Neuronal stem cell (in vitro differentiated cells): ENCODE results near the gene MCTP1.

Source experiments
- DNase-seq: peaks from one replicate; pipeline ENCODE4 v3.0.0-alpha.2; 2013; ENCODE audit warnings: low spot score
- H2AFZ ChIP-seq: one replicate; pipeline ENCODE4 v1.6.1; 2013; ENCODE audit warnings: mild to moderate bottlenecking, low read length, inconsistent platforms
- H2AK5ac ChIP-seq: 2 replicates; pipeline ENCODE4 v1.6.1; 2013; ENCODE audit warnings: low read depth, mild to moderate bottlenecking, inconsistent platforms, low read length, moderate library complexity, mixed read lengths
- H2BK120ac ChIP-seq: 2 replicates; pipeline ENCODE4 v1.6.1; 2013; ENCODE audit warnings: low read depth, mild to moderate bottlenecking, inconsistent platforms, low read length, moderate library complexity, mixed read lengths
- H2BK12ac ChIP-seq: one replicate; pipeline ENCODE4 v1.6.1; 2013; ENCODE audit warnings: low read length, inconsistent platforms
- H2BK15ac ChIP-seq: 2 replicates; pipeline ENCODE4 v1.6.1; 2013; ENCODE audit warnings: mild to moderate bottlenecking, low read length, inconsistent platforms, mixed read lengths
- H2BK5ac ChIP-seq: one replicate; pipeline ENCODE4 v1.6.1; 2013; ENCODE audit warnings: inconsistent platforms, mild to moderate bottlenecking, low read length, moderate library complexity
- H3K14ac ChIP-seq: one replicate; pipeline ENCODE4 v1.6.1; 2013; ENCODE audit warnings: low read length, inconsistent platforms
- H3K18ac ChIP-seq: 2 replicates; pipeline ENCODE4 v1.6.1; 2013; ENCODE audit warnings: low read length, inconsistent platforms
- H3K23ac ChIP-seq: 2 replicates; pipeline ENCODE4 v1.6.1; 2013; ENCODE audit warnings: low read depth, mild to moderate bottlenecking, mixed read lengths, low read length, inconsistent platforms; ENCODE audit not compliant: poor library complexity
- H3K27ac ChIP-seq: replicated peaks from 3 replicates; pipeline ENCODE4 v1.5.1; 2013; ENCODE audit warnings: low read length, inconsistent platforms
- H3K27me3 ChIP-seq, 3 experiments: 2 replicates each; pipeline ENCODE4 v1.6.1; 2013; ENCODE audit warnings: low read length in 3 of 3, mild to moderate bottlenecking in 2 of 3, inconsistent platforms in 1 of 3, low read depth in 1 of 3, mixed read lengths in 1 of 3, moderate library complexity in 1 of 3; ENCODE audit not compliant: control insufficient read depth in 3 of 3, insufficient read depth in 3 of 3
- H3K36me3 ChIP-seq, 2 donors: replicated peaks in 1 of 2; 2 replicates each; pipeline ENCODE4 v1.6.1; 2013; ENCODE audit warnings: low read length in 2 of 2; ENCODE audit not compliant: control insufficient read depth in 2 of 2, insufficient read depth in 2 of 2
- H3K4ac ChIP-seq: 2 replicates; pipeline ENCODE4 v1.6.1; 2013; ENCODE audit warnings: inconsistent platforms, mild to moderate bottlenecking, low read length, moderate library complexity
- H3K4me1 ChIP-seq, 2 donors: 1 replicate in 1 of 2; 2 replicates in 1 of 2; pipeline ENCODE4 v1.6.1; 2013; ENCODE audit warnings: low read length in 2 of 2, low read depth in 1 of 2; ENCODE audit not compliant: control insufficient read depth in 2 of 2, insufficient read depth in 1 of 2
- H3K4me2 ChIP-seq: one replicate; pipeline ENCODE4 v1.6.1; 2013; ENCODE audit warnings: mild to moderate bottlenecking, low read length, inconsistent platforms; ENCODE audit not compliant: insufficient read depth, poor library complexity, severe bottlenecking
- H3K4me3 ChIP-seq, 2 donors: 2 replicates each; pipeline ENCODE4 v1.5.1; 2013; ENCODE audit warnings: low read length in 2 of 2, mild to moderate bottlenecking in 2 of 2, inconsistent platforms in 1 of 2, moderate library complexity in 1 of 2
- H3K79me1 ChIP-seq: one replicate; pipeline ENCODE4 v1.6.1; 2013; ENCODE audit warnings: low read depth, mild to moderate bottlenecking, inconsistent platforms, low read length, moderate library complexity
- H3K9ac ChIP-seq: one replicate; pipeline ENCODE4 v1.6.1; 2013; ENCODE audit warnings: mild to moderate bottlenecking, low read depth, low read length, inconsistent platforms; ENCODE audit not compliant: poor library complexity
- H3K9me3 ChIP-seq, 2 donors: replicated peaks in 1 of 2; 2 replicates each; pipeline versions ENCODE3 to v1.6.1; 2013; ENCODE audit warnings: low read length in 2 of 2, mild to moderate bottlenecking in 2 of 2, inconsistent platforms in 1 of 2, low read depth in 1 of 2, mixed read lengths in 1 of 2, moderate library complexity in 1 of 2; ENCODE audit not compliant: control insufficient read depth in 2 of 2, insufficient read depth in 1 of 2
- H4K8ac ChIP-seq: one replicate; pipeline ENCODE4 v1.6.1; 2013; ENCODE audit warnings: low read depth, mild to moderate bottlenecking, inconsistent platforms, low read length, moderate library complexity
- H4K91ac ChIP-seq: one replicate; pipeline ENCODE4 v1.6.1; 2013; ENCODE audit warnings: low read length, low read depth, mild to moderate bottlenecking, inconsistent platforms; ENCODE audit not compliant: poor library complexity
- WGBS, 2 donors: extraction: QIAGEN DNeasy Blood & Tissue Kit; methylation state at CpG; one replicate each; pipeline ENCODE4 v1.1.7; 2013; ENCODE audit warnings: missing lambda C conversion rate in 2 of 2, mixed read lengths in 1 of 2; ENCODE audit not compliant: insufficient read length in 2 of 2, insufficient replicate concordance in 1 of 2; ENCODE audit errors: extremely low coverage in 2 of 2; 5-methylcytosine and 5-hydroxymethylcytosine counted together

Gene MCTP1

GRCh38 chr5:94976853-94977252 is 308.0 kb downstream of the MCTP1 start:
- Histone ChIP-seq H2BK5ac (no peak overlapping the region), H3K4me2 (no peak overlapping the region), H2BK12ac (no peak overlapping the region), H3K4me3 (no peak overlapping the region), H3K18ac (no peak overlapping the region), H3K27me3 (no peaks in the 10 kb centered on the region), H3K9ac (no peak overlapping the region), H2BK15ac (no peak overlapping the region), H3K14ac (no peak overlapping the region), H2BK120ac (no peak overlapping the region), H2AFZ (no peak overlapping the region), H3K9me3 (peaks cover 0 to 4% of the 10 kb centered on the region in 2 donors), H3K36me3 (no peaks in the 10 kb centered on the region), H4K91ac (no peak overlapping the region), H3K4me1 (peaks cover 0 to 2% of the 10 kb centered on the region in 2 donors), H2AK5ac (no peak overlapping the region), H3K4ac (no peak overlapping the region), H3K79me1 (no peaks in the 10 kb centered on the region), H3K27ac (no peak overlapping the region), H3K23ac (no peak overlapping the region), H4K8ac (no peak overlapping the region)
- no peak for DNase-seq
- no CpG with 5 or more reads among the region's 1 CpG for WGBS, 2 donors

GRCh38 chr5:94972268-94972667 is 312.6 kb downstream of the MCTP1 start:
- Histone ChIP-seq H3K79me1 (no peaks in the 10 kb centered on the region), H2BK5ac (no peak overlapping the region), H3K23ac (no peak overlapping the region), H3K27ac (no peak overlapping the region), H3K14ac (no peak overlapping the region), H3K9me3 (peaks cover 0 to 4% of the 10 kb centered on the region in 2 donors), H3K9ac (no peak overlapping the region), H2AFZ (no peak overlapping the region), H2BK120ac (no peak overlapping the region), H3K4me2 (no peak overlapping the region), H2BK12ac (no peak overlapping the region), H3K36me3 (no peaks in the 10 kb centered on the region), H2AK5ac (no peak overlapping the region), H4K8ac (no peak overlapping the region), H3K4me3 (no peak overlapping the region), H3K4ac (no peak overlapping the region), H2BK15ac (no peak overlapping the region), H3K4me1 (no peaks in the 10 kb centered on the region), H3K27me3 (no peaks in the 10 kb centered on the region), H4K91ac (no peak overlapping the region), H3K18ac (no peak overlapping the region)
- no peak for DNase-seq
- no CpG with 5 or more reads among the region's 1 CpG for WGBS, 2 donors

DNA sequence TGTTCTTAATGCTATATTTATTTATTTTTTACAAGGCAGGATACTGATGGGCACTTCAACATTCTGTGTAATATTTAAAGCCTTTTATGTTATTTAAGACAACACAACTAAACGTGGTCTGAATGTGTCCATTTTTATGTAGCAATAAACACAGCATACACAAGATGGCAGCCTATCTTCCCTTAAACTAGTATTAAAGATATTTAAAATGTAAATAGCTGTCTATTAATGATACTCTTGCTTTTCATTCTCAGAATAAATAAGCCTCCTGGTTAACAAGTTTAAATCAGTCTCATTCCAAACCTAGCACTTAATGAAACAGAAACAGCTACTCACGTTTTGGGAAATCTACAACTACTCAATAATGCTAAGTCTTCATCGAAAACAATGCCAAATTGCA is 315.7 kb downstream of the MCTP1 start:
- Histone ChIP-seq H2AFZ (no peak overlapping the region), H3K14ac (no peak overlapping the region), H3K27me3 (no peaks in the 10 kb centered on the region), H3K9me3 (peaks cover 0 to 2% of the 10 kb centered on the region in 2 donors), H2BK5ac (no peak overlapping the region), H4K8ac (no peak overlapping the region), H2BK12ac (no peak overlapping the region), H2BK15ac (no peak overlapping the region), H3K36me3 (no peaks in the 10 kb centered on the region), H4K91ac (no peak overlapping the region), H3K23ac (no peak overlapping the region), H3K18ac (no peak overlapping the region), H3K27ac (no peak overlapping the region), H3K4ac (no peak overlapping the region), H3K4me1 (no peaks in the 10 kb centered on the region), H3K9ac (no peak overlapping the region), H2AK5ac (no peak overlapping the region), H3K4me2 (no peak overlapping the region), H3K4me3 (no peak overlapping the region), H2BK120ac (no peak overlapping the region), H3K79me1 (no peaks in the 10 kb centered on the region)
- no peak for DNase-seq
- no CpG with 5 or more reads among the region's 3 CpGs for WGBS, 2 donors

GRCh38 chr5:94968507-94969095 is 316.3 kb downstream of the MCTP1 start:
- Histone ChIP-seq H3K9me3 (peaks cover 0 to 2% of the 10 kb centered on the region in 2 donors), H4K8ac (no peak overlapping the region), H3K23ac (no peak overlapping the region), H3K79me1 (no peaks in the 10 kb centered on the region), H3K4ac (no peak overlapping the region), H2BK120ac (no peak overlapping the region), H3K27me3 (no peaks in the 10 kb centered on the region), H3K4me3 (no peak overlapping the region), H3K18ac (no peak overlapping the region), H3K4me1 (no peaks in the 10 kb centered on the region), H3K27ac (no peak overlapping the region), H4K91ac (no peak overlapping the region), H3K4me2 (no peak overlapping the region), H2AK5ac (no peak overlapping the region), H2BK15ac (no peak overlapping the region), H2AFZ (no peak overlapping the region), H3K9ac (no peak overlapping the region), H2BK5ac (no peak overlapping the region), H3K14ac (no peak overlapping the region), H3K36me3 (no peaks in the 10 kb centered on the region), H2BK12ac (no peak overlapping the region)
- peak; percentile 59 for DNase-seq
- no CpG with 5 or more reads among the region's 5 CpGs for WGBS, 2 donors
